ENCODE measurements around the gene AGRP. TPM values are rescaled to one million over a fixed set of nuclear protein-coding genes. Genes with fewer than 3 reads are reported as not detected.

Gene AGRP
- total and polyA plus RNA-seq, 4 donors = 0.18 to 0.50 TPM; not detected in 2

- Histone ChIP-seq H3K4me1 (ENCODE audit: control insufficient read depth in 4 of 4, insufficient read depth in 4 of 4, low read length in 3 of 4) (peaks cover 22 to 55% (median 37%) of the 10 kb centered on the region in 4 donors), H3K4me3 (ENCODE audit: low read depth in 1 of 3, low read length in 3 of 3) (no peak overlapping the region), H3K36me3 (ENCODE audit: control insufficient read depth in 4 of 4, insufficient read depth in 3 of 4, low read depth in 1 of 4, low read length in 3 of 4) (peaks cover 0 to 2% (median 0%) of the 10 kb centered on the region in 4 donors), H3K9me3 (ENCODE audit: control insufficient read depth in 4 of 4, low read length in 3 of 4) (no peaks in the 10 kb centered on the region), H3K27ac (ENCODE audit: low read depth in 1 of 2, low read length in 2 of 2) (no peak overlapping the region), H3K9ac (ENCODE audit: low read depth in 1 of 2, low read length in 2 of 2) (no peak overlapping the region), H3K27me3 (ENCODE audit: control insufficient read depth in 4 of 4, insufficient read depth in 4 of 4, low read length in 3 of 4) (no peaks in the 10 kb centered on the region)
- TF ChIP-seq FOXA2 (IDR thresholded peaks at IDR 0.05) (no peak), REST (IDR thresholded peaks at IDR 0.05) (no peak), ZBTB33 (IDR thresholded peaks at IDR 0.05) (no peak), RXRA (IDR thresholded peaks at IDR 0.05) (no peak), FOXA1 (IDR thresholded peaks at IDR 0.05) (no peak), TAF1 (conservative IDR thresholded peaks at IDR 0.05) (no peak), CTCF (IDR thresholded peaks at IDR 0.05; ENCODE audit: low read depth, low read length, missing input control) (no peak), YY1 (IDR thresholded peaks at IDR 0.05) (no peak), ATF3 (IDR thresholded peaks at IDR 0.05) (no peak), HNF4A (conservative IDR thresholded peaks at IDR 0.05) (no peak), SP1 (IDR thresholded peaks at IDR 0.05) (no peak), MAX (IDR thresholded peaks at IDR 0.05) (no peak), HNF4G (IDR thresholded peaks at IDR 0.05) (no peak), EGR1 (IDR thresholded peaks at IDR 0.05; ENCODE audit: low read depth in 2 of 2) (no peak), JUND (IDR thresholded peaks at IDR 0.05) (no peak)
- WGBS = 77% methylated on average over 5 of the region's 5 CpGs
- DNase-seq (ENCODE audit: low spot score) = no peak
Measured at GRCh38 chr16:67463059-67463458, 20.3 kb downstream of the AGRP start.

- no peak overlapping the region for H3K4me3 ChIP-seq (ENCODE audit: low read depth in 1 of 3, low read length in 3 of 3)
- TF ChIP-seq REST (IDR thresholded peaks at IDR 0.05) = no peak
- no peak for TF ChIP-seq MAX (IDR thresholded peaks at IDR 0.05)
- no peak for TF ChIP-seq RAD21 (IDR thresholded peaks at IDR 0.05)
- no peak for TF ChIP-seq HNF4A (conservative IDR thresholded peaks at IDR 0.05)
- TF ChIP-seq NR2F2 (IDR thresholded peaks at IDR 0.05) = no peak
- no peak overlapping the region for H3K9ac ChIP-seq (ENCODE audit: low read depth in 1 of 2, low read length in 2 of 2)
- no peak for DNase-seq (ENCODE audit: low spot score)
- peaks cover 0 to 2% (median 0%) of the 10 kb centered on the region in 4 donors for H3K36me3 ChIP-seq (ENCODE audit: control insufficient read depth in 4 of 4, insufficient read depth in 3 of 4, low read depth in 1 of 4, low read length in 3 of 4)
- H3K9me3 ChIP-seq (ENCODE audit: control insufficient read depth in 4 of 4, low read length in 3 of 4) = no peaks in the 10 kb centered on the region
- no peaks in the 10 kb centered on the region for H3K27me3 ChIP-seq (ENCODE audit: control insufficient read depth in 4 of 4, insufficient read depth in 4 of 4, low read length in 3 of 4)
- H3K27ac ChIP-seq (ENCODE audit: low read depth in 1 of 2, low read length in 2 of 2) = no peak overlapping the region
- peaks cover 22 to 58% (median 37%) of the 10 kb centered on the region in 4 donors for H3K4me1 ChIP-seq (ENCODE audit: control insufficient read depth in 4 of 4, insufficient read depth in 4 of 4, low read length in 3 of 4)
- 88% methylated on average over 5 of the region's 5 CpGs for WGBS
Measured at GRCh38 chr16:67462279-67462655, 21.1 kb downstream of the AGRP start.
